DLD1 (cell line): Measurements from ENCODE around the gene MIAT.

ENCODE experiments used
- in situ Hi-C: cut with HindIII; loops from 2 replicates; pipeline ENCODE4 v1.10.0; 2017; ENCODE audit warnings: low sequenced_read_pairs

MIAT gene

DNA sequence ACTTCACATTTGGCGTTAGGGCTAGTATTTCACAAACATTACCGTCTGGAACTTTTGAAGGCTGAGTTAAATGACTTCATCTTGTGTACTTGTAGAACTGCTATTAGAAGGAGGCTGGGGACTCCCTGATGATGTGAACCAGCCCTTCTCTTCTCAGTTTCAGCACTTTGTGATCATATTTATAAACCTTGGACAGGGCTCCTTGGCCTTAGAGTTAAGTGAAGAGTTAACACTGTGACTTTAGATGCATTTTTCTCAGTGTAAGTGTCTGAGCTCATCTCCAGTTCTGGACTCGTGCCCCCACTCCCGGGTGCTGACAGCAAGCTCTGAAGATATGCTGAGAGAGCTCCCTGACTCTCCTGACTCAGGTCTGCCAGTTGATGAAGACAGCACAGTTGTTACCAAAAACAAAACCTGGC lies 8.4 kb downstream of the MIAT start:
- in situ Hi-C loops = no loop called here

DNA sequence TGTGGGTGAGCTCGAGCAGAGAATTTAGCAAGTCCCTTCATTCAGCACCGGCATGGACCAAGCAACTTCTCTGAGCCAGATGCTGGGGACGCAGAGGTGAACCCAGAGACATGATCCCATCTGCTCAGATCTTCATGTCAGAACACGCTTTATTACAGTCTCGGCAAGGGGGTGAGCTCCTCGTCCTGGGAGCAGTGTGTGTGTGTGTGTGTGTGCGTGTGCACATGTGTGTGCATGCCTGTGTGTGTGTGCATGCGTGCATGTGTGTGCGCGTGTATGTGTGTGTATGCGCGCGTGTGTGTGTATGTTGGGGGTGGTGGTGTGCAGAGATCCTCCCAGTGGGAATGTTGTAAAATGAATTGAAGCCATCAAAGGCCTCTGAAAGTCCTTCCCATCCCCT lies 9.8 kb downstream of the MIAT start:
- in situ Hi-C loops = no loop called here

DNA sequence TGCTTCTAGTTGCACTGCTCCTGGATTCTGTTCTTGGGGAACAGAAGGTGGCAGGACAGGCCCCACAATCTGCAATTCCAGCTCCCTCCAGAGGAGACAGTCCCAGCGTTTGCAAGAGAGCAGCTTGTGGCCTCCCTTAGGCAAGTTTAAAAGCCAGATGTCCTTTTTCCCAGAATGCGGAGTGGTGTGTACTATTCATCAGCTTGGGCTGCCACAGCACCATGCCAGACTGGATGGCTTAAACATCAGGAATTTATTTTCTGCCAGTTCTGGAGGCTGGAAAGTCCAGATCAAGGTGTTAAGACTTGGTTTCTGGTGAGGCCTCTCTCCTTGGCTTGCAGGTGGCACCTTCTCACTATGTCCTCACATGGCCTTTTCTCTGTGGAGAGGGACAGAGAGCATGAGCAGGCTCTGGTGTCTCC lies 11.7 kb downstream of the MIAT start:
- in situ Hi-C loops = no loop called here

DNA sequence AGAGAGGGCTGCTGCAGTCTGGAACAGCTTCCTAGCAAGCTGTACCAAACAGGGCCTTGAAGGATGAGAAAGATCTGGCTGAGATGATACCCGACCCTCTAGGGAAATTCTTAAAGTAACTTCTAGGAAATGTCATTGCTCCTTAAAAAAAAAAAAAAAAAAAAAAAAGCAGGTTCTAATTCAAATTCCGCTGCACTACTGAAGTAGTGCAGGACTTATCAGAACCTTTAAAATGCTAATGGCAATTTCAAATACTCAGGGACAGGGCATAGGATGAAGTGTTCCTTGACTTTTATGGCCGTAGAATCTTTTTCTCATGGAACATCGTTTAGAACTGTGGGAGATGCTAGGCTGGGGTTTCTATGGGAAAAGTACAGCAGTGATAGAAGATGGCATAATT lies 13.1 kb downstream of the MIAT start:
- in situ Hi-C loops = no loop called here

DNA sequence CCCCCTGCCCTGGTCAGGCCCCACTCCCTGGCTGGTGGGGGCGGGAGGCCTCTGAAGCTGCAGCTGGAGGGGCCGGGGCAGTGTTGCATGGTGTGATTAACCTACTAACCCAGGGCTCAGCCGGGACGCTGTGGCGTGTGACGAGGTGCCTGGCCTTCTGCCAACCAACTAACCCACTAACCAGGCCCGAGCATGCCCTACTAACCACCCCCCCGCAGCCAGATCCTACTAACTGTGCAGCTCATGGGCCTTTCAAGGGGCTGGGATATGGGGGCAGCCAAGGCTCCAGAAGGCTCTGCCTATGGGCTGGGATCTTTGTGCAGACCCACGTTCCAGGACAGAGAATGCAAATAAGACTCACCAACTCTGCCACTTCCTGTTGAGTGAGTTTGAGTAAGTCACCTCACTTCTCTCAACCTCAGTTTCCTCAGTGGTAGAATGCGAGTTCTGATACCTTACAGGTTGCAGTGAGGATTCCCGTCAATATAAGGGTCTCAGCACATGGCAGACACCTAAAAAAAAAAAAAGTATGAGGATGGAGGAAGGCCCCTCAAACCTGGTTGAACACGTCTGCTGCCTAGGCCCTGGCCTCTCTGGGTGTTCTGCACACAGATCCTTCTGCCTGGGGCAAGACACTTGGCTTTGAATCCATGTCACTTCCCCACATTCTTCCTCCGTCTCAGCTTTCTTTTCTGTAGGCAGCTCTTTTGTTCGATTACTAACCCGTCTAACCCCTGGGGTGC lies 14.1 kb downstream of the MIAT start:
- in situ Hi-C loops = no loop called here

DNA sequence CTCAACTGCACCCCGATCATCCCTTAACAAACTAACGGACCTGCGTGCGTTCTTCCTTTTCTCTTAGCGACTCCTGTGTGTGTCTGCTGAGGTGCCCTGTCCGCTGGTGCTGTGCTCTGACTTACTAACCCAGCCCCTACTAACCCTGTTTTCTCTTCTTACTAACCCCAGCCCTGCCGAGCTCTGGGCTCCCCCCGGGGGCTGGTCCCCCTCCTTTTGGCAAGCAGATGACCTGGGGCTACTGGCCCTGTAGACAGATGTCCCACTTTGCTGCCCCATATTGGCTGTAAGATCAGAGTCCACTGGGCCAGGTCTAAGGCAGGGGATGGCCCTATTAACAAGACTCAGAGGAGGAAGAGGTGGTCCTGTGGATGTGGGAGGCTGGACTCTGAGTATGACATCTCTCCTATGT lies 14.7 kb downstream of the MIAT start:
- in situ Hi-C loops = no loop called here

DNA sequence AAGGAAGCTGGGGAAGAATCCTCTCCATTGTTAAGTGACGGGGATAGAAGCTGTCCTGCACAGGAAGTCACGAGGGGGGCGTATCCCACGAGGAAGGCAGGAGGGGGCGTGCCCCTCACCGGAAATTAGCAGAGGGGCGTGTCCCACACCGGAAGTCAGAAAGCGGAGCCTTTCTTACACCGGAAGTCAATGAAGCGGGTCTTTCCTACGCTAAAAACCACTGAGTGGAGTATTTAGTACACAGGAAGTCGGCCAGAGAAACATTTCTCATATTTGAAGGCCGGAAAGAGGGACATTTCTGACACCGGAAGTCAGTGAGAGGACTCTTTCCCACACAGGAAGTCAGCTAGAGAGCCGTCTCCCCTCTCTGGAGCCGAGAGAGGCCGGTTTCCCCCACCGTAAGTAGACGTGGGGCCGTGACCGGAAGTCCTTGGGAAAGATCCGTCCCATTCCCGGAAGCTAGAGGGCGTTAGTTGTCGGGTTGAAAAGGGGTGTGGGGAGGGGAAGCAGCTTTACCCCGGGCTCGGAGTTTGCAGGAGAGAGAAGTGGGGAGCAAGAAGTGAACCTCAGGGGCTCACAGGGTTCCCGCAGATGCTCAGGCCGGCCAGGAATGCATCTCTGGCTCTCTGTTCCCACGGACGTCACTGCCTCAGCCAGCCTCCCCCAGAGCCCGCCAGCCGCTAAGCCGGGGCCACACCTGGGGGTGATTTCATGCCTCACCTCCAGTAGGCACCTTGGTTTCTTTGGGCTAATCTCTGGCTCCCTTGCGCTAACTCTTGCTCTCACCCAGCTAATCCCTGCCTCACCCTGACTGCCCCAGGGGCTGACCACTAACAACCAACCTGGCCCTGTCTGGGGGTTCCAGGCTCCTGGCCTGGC lies 15.4 kb downstream of the MIAT start:
- in situ Hi-C loops = no loop called here

DNA sequence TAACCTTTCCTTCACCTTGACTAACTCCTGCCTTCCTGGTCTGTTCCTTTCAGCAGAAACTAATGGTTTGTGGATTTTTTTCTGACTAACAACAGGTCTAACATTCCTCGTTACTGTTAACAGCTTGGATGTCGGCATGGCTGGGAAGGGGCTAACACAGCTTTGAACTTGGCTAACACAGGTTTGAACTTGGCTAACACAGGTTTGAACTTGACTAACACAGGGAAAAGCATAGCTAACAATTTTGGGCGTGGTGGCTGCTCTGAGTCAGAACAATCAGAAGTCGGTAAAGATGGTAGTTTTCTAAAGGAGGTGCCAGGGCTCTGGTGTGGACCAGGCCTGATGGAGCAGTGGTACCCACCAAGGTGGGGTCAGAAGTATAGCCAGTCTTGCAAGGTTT lies 16.1 kb downstream of the MIAT start:
- in situ Hi-C loops = no loop called here

DNA sequence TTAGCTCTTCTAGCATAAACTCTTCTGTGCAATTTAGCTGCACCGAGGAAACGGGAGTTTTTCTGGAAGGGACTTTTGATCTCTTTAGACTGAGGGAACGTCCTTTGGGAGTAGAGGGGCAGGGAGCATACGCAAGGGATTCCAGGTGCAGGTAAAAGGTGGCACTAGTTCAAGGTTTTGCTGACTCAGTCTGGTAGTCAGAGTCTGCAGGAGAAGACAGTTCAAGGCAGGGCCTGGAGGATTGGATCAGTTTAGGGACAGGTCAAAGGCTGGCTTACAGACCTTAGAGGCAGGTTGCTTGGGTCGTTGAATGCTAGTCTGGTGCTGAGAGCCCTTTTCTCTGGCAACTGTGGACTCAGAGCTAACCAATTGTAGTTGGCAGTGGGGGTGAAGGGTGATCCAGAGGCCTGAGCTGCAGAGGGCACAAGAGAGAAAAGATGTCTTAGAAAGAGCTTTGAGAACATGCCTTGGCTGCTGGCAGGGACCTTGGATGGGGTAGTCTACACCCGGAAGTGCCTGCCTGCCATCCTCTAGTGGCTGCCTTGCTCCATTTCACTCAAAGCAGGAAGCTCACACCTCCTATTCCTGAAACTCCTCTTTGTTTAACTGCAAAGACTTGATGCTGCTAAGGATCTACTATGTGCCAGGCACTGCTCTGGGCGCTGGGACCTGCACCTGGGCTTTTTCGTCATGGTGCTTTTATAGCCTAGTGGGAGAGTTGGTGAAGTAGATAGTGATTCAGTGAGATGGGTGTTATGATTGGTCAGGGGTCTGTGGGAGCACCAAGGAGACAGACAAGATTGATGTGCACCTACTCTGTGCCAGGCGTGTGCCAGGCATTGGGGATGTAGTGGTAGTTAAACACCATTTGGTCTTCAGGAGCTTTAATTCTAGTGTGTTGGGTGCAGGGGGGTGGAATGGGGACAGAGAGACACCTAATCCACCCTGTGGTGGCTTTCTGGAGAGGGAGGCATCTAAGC lies 17.1 kb downstream of the MIAT start:
- in situ Hi-C loops = no loop called here

DNA sequence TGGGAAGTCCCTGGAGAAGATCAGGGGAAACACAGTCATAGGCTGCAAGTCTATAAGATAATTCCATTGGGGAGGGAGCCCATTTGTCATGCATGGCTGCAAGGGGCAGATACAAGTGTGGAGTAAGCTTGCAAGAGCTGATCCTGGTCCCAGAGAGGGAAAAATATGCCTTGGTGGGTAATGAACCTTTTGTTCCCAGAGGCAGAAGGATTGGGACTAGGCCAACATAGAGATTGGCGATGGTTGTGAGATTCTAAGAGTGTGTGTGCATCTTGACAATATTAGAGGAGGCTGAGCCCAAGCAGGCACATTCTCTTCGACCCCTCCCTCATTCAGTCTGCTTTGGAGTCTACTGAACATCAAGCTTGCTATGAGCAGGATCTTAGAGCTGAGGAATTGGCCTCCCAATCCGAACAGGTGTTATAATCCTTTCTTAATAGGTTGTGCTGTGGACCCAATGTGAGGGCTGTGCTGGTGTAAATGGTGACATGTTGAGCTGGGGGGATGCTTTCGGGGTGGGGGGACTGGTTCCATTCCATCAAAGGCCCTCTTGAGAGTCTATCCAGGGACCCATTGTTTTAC lies 18.4 kb downstream of the MIAT start:
- in situ Hi-C loops = no loop called here

DNA sequence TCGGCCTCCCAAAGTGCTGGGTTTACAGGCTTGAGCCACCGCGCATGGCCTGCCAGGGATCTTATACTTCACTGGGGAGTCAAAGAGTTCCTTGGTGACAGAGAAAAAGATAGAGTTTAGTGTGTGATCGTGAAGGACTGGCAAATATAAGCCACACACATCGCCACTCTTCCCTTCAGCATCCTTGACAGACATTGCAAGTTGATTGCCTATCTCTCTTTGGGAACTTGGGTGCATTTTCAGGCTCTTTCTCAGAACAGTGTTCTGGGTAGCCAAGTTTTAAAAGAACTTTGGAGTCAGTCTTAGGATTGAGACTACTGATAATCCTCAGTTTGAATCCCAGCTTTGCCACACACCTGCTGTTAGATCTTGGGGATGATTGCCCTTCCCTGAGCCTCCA lies 19.8 kb downstream of the MIAT start:
- in situ Hi-C loops = no loop called here

DNA sequence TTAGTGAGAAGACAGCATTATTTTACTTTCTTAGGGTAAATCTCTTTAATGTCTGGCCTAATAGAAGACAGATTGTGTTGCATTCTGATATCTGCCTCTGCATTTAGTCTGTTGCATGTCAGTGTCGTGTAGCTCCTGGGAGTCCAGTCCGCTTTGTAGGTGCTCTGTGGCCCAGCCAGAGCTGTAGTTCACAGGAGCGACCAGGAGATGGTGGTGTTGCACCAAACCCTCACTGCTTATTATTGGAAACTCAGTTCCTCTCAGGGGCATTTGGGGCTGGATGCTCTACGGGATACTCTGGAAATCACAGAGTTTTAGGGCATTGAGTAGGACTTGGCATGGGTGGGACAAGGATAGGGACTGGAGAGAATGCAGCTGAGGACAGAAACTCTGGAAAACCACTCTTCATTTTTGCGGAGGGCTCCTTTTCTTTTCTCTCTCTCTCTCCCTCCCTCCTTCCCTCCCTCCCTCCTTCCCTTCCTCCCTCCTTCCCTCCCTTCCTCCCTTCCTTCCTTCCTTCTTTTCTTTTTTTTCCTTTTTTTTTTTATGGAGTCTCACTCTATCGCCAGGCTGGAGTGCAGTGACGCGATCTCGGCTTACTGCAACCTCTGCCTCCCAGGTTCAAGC lies 21.7 kb downstream of the MIAT start:
- in situ Hi-C loops = no loop called here

DNA sequence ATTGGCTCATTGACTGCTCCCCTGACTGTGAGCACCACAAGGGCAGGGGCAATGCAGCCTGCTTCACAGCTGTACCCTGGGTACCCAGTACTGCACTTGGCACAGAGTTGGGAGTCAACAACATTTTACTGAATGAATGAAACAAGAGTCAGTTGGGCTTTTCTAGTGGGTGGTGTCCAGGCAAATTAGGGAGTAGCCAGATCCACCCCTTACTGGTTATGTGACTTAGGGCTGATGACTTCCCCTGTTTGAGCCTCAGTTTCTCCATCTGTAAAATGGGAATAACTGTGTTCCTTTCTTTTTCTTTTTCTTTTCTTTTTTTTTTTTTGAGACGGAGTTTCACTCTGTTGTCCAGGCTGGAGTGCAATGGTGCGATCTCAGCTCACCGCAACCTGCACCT lies 23.1 kb downstream of the MIAT start:
- in situ Hi-C loops = no loop called here

DNA sequence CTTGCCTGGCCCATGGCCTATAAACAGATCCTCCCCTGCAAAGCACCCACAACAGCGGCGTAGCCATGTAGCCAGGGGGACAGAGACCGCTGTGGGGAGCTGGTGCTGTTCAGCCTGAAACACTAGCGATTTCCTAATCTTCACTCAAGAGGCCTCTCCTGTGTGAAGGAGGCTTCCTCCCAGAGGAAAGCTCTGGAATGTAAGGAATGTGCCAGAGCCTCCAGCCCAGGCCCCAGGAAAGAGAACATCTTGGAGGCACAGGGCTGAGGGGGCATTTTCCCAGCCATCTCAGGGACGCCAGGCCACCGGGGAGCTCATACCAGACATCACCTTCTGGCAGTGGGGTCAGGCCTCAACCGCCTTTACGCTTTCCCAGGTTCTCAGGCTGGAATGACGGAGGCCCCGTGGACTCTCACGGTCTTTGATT lies 24.0 kb downstream of the MIAT start:
- in situ Hi-C loops = no loop called here

DNA sequence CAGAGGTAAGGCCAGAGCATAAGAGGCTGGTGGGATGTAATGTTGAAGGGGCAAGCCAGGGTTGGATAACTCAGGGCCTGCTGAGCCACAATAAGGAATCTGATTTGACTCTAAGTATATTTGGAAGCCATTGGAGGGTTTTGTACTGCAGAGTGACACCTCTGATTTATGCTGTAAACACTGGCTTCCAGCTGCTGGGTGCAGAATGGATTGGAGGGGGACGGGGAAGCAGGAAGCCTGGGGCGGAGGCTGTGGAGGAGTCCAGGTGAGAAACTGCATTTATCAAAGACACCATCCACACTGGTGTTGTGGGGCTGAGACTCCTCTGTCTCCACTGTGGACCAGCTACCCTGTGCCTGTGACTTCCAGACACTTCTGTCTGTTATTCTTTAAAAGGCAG lies 26.8 kb downstream of the MIAT start:
- in situ Hi-C loops = no loop called here

DNA sequence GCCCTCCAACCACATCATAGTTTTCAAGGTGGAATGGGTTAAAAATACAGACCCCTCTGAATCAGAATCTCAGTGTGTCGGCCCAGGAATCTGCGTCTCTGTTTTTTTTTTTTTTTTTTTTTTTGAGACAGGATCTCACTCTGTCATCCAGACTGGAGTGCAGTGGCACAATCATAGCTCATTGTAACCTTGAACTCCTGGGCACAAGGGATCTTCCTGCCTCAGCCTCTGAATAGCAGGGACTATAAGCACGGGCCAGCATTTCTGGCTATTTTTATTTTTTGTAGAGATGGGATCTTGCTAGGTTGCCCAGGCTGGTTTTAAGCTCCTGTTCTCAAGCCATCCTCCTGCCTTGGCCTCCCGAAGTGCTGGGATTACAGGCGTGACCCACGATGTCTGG lies 28.2 kb downstream of the MIAT start:
- in situ Hi-C loops = no loop called here

DNA sequence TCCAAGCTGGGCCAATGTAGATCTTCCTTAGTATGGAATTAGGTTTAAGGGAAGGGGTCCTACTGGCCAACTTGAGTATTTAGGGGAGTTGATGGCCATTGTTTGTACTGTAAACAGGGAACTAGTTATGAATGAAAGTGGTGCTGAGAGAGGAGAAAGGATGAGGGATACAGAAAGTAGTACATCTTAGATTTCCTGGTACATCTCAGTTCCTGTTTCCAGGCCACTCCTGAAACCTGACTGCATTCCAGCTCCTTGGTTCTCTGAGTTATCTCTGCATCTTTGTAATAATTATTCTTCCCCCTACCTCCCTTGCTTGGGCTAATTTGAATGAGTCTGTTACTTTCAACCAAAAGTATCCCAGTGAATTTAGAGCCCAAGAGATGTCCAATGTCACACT lies 30.1 kb downstream of the MIAT start:
- in situ Hi-C loops = no loop called here

DNA sequence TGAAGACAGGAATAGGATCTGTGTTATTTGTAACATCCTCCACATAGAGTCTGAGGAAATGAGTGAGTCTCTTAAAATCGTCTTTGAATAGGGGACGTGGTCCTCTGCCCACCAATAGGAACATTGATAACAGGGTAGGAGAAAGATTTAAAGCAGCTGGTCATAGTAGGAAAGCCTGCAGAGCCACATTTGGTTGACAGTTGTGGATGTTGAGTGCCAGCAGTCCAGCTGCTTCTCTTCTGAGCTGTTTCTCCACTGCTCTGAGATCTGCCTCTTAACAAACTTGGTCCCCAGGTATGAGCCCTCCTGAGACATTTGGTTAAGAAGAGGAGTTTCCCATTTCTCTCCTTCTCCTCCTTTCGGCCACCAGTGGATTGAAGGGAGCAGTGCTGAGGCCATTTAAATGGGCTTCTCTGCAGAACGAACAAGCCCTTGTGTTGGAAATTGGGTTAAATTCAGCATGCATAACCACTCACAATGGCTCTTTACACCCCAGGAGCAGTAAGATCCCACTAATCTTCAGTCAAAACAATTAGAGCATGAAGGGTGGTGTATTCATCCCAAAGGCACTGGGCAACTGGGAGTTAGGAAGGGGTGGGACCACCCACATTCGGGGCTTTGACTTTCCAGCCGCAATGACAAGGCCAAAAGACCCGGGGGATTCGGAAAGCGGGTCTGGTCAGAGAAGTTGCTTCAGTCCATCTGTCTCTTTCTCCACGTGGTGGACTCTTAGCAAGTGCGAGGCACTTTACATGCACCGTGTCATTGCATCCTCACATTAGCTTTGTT lies 32.3 kb downstream of the MIAT start:
- in situ Hi-C loops = no loop called here

DNA sequence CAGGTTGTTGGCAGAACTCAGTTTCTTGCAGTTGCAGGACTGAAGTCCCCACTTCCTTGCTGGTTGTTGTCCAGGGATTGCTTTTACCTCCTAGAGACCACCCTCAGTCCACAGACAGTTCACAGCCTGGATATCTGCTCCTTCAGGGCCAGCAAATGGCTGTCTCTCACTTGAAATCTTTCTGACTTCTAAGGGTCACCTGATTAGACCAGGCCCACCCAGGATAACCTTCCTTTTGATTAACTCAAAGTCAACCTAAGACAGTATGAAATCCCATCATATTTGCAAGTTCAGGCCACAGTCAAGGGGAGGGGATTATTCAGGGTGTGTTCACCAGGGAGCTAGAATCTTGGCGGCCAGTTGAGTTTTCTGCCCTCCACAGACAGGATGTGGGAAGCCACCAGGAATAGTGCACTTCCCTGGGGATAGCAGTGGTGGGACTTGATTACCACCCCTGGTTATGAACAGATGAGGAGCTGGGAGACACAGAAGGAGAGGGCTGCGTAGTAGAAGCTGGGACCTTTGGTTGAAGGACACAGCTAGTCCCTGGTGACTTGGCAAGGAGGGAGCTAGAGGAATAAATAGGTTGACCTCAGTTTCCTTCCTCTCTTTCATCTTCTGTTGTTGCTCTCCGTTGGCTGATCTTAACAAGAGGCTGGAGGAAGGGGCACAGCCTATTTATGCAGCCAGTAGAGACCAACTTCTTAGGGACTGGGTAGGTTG lies 33.4 kb downstream of the MIAT start:
- in situ Hi-C loops = no loop called here
